Measurements from ENCODE around the gene TUT7.

DNA sequence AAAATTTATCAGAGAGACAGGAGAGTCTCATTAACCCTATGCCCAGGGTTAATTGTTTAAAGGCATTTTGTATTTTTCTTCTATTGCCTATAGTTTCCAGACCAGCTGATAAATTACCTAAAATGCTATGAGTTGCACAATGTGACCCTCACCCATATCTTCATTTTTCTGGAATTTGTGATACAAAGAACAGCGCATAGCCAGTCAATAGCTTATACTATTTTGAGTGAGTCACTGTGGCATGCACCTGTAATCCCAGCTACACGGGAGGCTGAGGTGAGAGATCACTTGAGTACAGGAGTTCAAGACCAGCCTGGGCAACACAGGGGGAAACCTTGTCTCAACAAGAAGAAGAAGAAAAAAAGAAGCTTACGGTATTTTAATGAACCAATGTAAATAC is 97.6 kb downstream of the TUT7 start:
- TF ChIP-seq, protein P1, sequence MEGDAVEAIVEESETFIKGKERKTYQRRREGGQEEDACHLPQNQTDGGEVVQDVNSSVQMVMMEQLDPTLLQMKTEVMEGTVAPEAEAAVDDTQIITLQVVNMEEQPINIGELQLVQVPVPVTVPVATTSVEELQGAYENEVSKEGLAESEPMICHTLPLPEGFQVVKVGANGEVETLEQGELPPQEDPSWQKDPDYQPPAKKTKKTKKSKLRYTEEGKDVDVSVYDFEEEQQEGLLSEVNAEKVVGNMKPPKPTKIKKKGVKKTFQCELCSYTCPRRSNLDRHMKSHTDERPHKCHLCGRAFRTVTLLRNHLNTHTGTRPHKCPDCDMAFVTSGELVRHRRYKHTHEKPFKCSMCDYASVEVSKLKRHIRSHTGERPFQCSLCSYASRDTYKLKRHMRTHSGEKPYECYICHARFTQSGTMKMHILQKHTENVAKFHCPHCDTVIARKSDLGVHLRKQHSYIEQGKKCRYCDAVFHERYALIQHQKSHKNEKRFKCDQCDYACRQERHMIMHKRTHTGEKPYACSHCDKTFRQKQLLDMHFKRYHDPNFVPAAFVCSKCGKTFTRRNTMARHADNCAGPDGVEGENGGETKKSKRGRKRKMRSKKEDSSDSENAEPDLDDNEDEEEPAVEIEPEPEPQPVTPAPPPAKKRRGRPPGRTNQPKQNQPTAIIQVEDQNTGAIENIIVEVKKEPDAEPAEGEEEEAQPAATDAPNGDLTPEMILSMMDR (IDR thresholded peaks at IDR 0.05 in 4 of 5, conservative IDR thresholded peaks at IDR 0.05 in 1 of 5), result no peak
- TF ChIP-seq POLR2A (IDR thresholded peaks at IDR 0.05), result no peak
